Body of pancreas (tissue), 4 donors: Measurements from ENCODE around the gene DEDD2.

Experiments used
- POLR2A ChIP-seq, 3 donors: fragments of 450-650 bp; IDR thresholded peaks; one replicate each; pipeline ENCODE4 v1.6.1; 2016; ENCODE audit warnings: antibody characterized with exemption in 3 of 3, mild to moderate bottlenecking in 2 of 3
- TF ChIP-seq, protein P1 (sequence below), 7 experiments: fragments of 450-650 bp in 4 of 7; fragments of 200-600 bp in 3 of 7; sonication (generic) in 3 of 7; IDR thresholded peaks; one replicate each; pipeline ENCODE4 v1.5.1; 2016 to 2019; ENCODE audit warnings: antibody characterized with exemption in 7 of 7

DNA sequence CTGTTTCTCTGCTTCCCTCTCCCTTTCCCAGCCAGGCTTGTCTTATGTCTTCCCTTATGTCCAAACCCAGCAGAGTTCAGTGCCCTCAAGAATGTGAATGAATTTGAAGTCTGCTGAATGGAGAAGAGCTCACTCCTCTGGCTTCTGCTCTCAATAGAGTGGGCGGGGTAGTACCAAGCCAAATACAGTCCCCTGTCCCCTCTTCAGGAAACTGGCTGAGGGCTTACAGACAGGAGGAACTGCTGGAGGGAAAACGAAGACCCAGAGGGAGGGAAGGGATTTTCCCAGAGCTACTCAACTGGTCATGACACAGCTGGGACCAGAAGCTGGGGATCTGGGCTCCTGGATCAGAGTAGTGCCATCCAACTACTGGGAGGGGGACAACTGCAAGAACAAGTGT is 52.3 kb downstream of the DEDD2 start:
- TF ChIP-seq, protein P1, sequence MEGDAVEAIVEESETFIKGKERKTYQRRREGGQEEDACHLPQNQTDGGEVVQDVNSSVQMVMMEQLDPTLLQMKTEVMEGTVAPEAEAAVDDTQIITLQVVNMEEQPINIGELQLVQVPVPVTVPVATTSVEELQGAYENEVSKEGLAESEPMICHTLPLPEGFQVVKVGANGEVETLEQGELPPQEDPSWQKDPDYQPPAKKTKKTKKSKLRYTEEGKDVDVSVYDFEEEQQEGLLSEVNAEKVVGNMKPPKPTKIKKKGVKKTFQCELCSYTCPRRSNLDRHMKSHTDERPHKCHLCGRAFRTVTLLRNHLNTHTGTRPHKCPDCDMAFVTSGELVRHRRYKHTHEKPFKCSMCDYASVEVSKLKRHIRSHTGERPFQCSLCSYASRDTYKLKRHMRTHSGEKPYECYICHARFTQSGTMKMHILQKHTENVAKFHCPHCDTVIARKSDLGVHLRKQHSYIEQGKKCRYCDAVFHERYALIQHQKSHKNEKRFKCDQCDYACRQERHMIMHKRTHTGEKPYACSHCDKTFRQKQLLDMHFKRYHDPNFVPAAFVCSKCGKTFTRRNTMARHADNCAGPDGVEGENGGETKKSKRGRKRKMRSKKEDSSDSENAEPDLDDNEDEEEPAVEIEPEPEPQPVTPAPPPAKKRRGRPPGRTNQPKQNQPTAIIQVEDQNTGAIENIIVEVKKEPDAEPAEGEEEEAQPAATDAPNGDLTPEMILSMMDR (IDR thresholded peaks at IDR 0.05) = no peak
- TF ChIP-seq POLR2A (IDR thresholded peaks at IDR 0.05) = no peak
